ENCODE measurements around the gene DTNB. TPM values are rescaled to one million over a fixed set of nuclear protein-coding genes. Genes with fewer than 3 reads are reported as not detected.
"Not testable (repeated sequence)": the region's sequence is repeated elsewhere in the genome, so short reads cannot be mapped to it uniquely, and the experiment has no call there.

DTNB gene
- total and polyA plus RNA-seq, 2 donors (not counting 1 experiment from before 2014, with no cell fraction given): 25.7 to 37.3 TPM

- peak; percentile 68 for DNase-seq
- Mint-ChIP-seq H3K4me3 (peak overlapping the region; percentile 71), H3K4me1 (peaks cover 79% of the 10 kb centered on the region), H3K27ac (peak overlapping the region; percentile 79)
- intact Hi-C loops (cut with micrococcal nuclease): loop anchor here (2.0 to 5.0 kb wide), 2 partner anchors 16 to 49 kb away; no protein-coding TSS in a partner anchor
- Histone ChIP-seq H3K4me1 (ENCODE audit: control insufficient read depth in 2 of 2, insufficient read depth in 2 of 2, low read length in 2 of 2) (peaks cover 77 to 87% of the 10 kb centered on the region in 2 donors), H3K4me3 (ENCODE audit: control extremely low read depth in 1 of 5, extremely low read depth in 1 of 5, insufficient read depth in 1 of 5, low read depth in 2 of 5, low read length in 4 of 5) (peak overlapping the region in 1 of 5 experiments; percentile 0), H2AFZ (ENCODE audit: insufficient read depth, low read depth, low read length, poor library complexity, severe bottlenecking) (peak overlapping the region; percentile 46), H3K4me2 (replicated peaks; ENCODE audit: low read depth, low read length, poor library complexity, severe bottlenecking) (peak overlapping the region; percentile 59), H3K27ac (ENCODE audit: low read length in 2 of 2) (peak overlapping the region; percentile 69 to 77), H3K79me2 (ENCODE audit: control insufficient read depth, insufficient read depth, low read length) (peaks cover 14% of the 10 kb centered on the region)
- not testable (repeated sequence) for H3K27me3 ChIP-seq (replicated peaks in 1 of 4; ENCODE audit: control extremely low read depth in 1 of 4, control insufficient read depth in 3 of 4, insufficient read depth in 4 of 4, low read length in 3 of 4); H3K27me3 Mint-ChIP-seq; H4K20me1 ChIP-seq (ENCODE audit: control insufficient read depth, insufficient read depth, low read length, poor library complexity, severe bottlenecking); H3K9me3 Mint-ChIP-seq (ENCODE audit: insufficient read depth); H3K9me3 ChIP-seq (ENCODE audit: control extremely low read depth in 1 of 3, control insufficient read depth in 2 of 3, insufficient read depth in 1 of 3, low read length in 2 of 3); H3K9ac ChIP-seq (ENCODE audit: low read length); H3K36me3 ChIP-seq (replicated peaks in 1 of 2; ENCODE audit: control extremely low read depth in 1 of 2, control insufficient read depth in 1 of 2, extremely low read depth in 1 of 2, insufficient read depth in 2 of 2, low read length in 1 of 2)
- POLR2A ChIA-PET: interaction anchor here (2.7 kb wide), 1 partner anchor 15 kb away, joined by 10 read pairs; no protein-coding TSS in a partner anchor
- WGBS (ENCODE audit: insufficient coverage): 64% methylated on average over 4 of the region's 13 CpGs
- peak; percentile 62 for ATAC-seq (ENCODE audit: low read depth)
- CTCF ChIA-PET: interaction anchor here (1.0 to 3.2 kb wide), 5 partner anchors 14 to 237 kb away, joined by 3 to 10 read pairs (median 3); no protein-coding TSS in a partner anchor
Observed at GRCh38 chr2:25403120-25403760, 270.1 kb downstream of the DTNB start.

GRCh38 chr2:25402477-25402876 lies 270.9 kb downstream of the DTNB start:
- ChIA-PET POLR2A (interaction anchor here (1.0 to 2.7 kb wide), 2 partner anchors 15 to 19 kb away, joined by 3 to 10 read pairs; no protein-coding TSS in a partner anchor), CTCF (interaction anchor here (1.0 to 1.2 kb wide), 2 partner anchors 40 to 236 kb away, joined by 3 read pairs; no protein-coding TSS in a partner anchor)
- Histone ChIP-seq H3K4me3 (ENCODE audit: control extremely low read depth in 1 of 5, extremely low read depth in 1 of 5, insufficient read depth in 1 of 5, low read depth in 2 of 5, low read length in 4 of 5) (no peak overlapping the region), H3K4me1 (ENCODE audit: control insufficient read depth in 2 of 2, insufficient read depth in 2 of 2, low read length in 2 of 2) (peaks cover 72 to 87% of the 10 kb centered on the region in 2 donors), H4K20me1 (ENCODE audit: control insufficient read depth, insufficient read depth, low read length, poor library complexity, severe bottlenecking) (no peaks in the 10 kb centered on the region), H3K4me2 (replicated peaks; ENCODE audit: low read depth, low read length, poor library complexity, severe bottlenecking) (peak overlapping the region; percentile 59), H3K36me3 (replicated peaks in 1 of 2; ENCODE audit: control extremely low read depth in 1 of 2, control insufficient read depth in 1 of 2, extremely low read depth in 1 of 2, insufficient read depth in 2 of 2, low read length in 1 of 2) (no peaks in the 10 kb centered on the region), H3K27ac (ENCODE audit: low read length in 2 of 2) (peak overlapping the region; percentile 69 to 77), H3K27me3 (replicated peaks in 1 of 4; ENCODE audit: control extremely low read depth in 1 of 4, control insufficient read depth in 3 of 4, insufficient read depth in 4 of 4, low read length in 3 of 4) (no peaks in the 10 kb centered on the region), H3K9me3 (ENCODE audit: control extremely low read depth in 1 of 3, control insufficient read depth in 2 of 3, insufficient read depth in 1 of 3, low read length in 2 of 3) (peaks cover 0 to 8% (median 0%) of the 10 kb centered on the region in 3 donors), H2AFZ (ENCODE audit: insufficient read depth, low read depth, low read length, poor library complexity, severe bottlenecking) (peak overlapping the region; percentile 46), H3K79me2 (ENCODE audit: control insufficient read depth, insufficient read depth, low read length) (peaks cover 14% of the 10 kb centered on the region), H3K9ac (ENCODE audit: low read length) (no peak overlapping the region)
- intact Hi-C loops (cut with micrococcal nuclease): loop anchor here (2.0 to 5.0 kb wide), 2 partner anchors 16 to 50 kb away; no protein-coding TSS in a partner anchor
- peak overlapping the region; percentile 79 for H3K27ac Mint-ChIP-seq
- peak; percentile 50 for DNase-seq
- H3K4me3 Mint-ChIP-seq: peak overlapping the region; percentile 46
- H3K9me3 Mint-ChIP-seq (ENCODE audit: insufficient read depth): no peaks in the 10 kb centered on the region
- WGBS (ENCODE audit: insufficient coverage): no CpG with 5 or more reads among the region's 3 CpGs
- ATAC-seq (ENCODE audit: low read depth): peak; percentile 23
- H3K4me1 Mint-ChIP-seq: peaks cover 81% of the 10 kb centered on the region
- TF ChIP-seq CTCF (IDR thresholded peaks at IDR 0.05) (no peak), EZH2 (IDR thresholded peaks at IDR 0.05; ENCODE audit: borderline replicate concordance, insufficient read depth, low read depth, low read length, poor library complexity, severe bottlenecking) (no peak)
- H3K27me3 Mint-ChIP-seq: no peaks in the 10 kb centered on the region

Data from B cell (primary cell).